Vagina (tissue), 2 donors: Measurements from ENCODE around the gene SLC38A6. TPM values are rescaled to one million over a fixed set of nuclear protein-coding genes. Genes with fewer than 3 reads are reported as not detected.
"Not testable (repeated sequence)": the region's sequence is repeated elsewhere in the genome, so short reads cannot be mapped to it uniquely, and the experiment has no call there.

Experiments
- DNase-seq, 2 donors: peaks; one replicate each; pipeline ENCODE4 v3.0.0-alpha.2; 2017; ENCODE audit errors: extremely low spot score in 2 of 2
- H3K27ac ChIP-seq: fragments of 200-600 bp; sonication (generic); one replicate; pipeline ENCODE4 v1.5.1; 2019
- H3K27me3 ChIP-seq: fragments of 200-600 bp; sonication (generic); one replicate; pipeline ENCODE4 v1.5.1; 2019
- H3K36me3 ChIP-seq, 2 donors: fragments of 200-600 bp; sonication (generic); one replicate each; pipeline ENCODE4 v1.5.1; 2017 to 2019
- H3K4me1 ChIP-seq: fragments of 200-600 bp; sonication (generic); one replicate; pipeline ENCODE4 v1.5.1; 2019
- H3K4me3 ChIP-seq, 2 donors: fragments of 200-600 bp; sonication (generic); 1 replicate in 1 of 2; 2 replicates in 1 of 2; pipeline ENCODE4 v1.5.1; 2016 to 2019
- H3K9me3 ChIP-seq: fragments of 200-600 bp; sonication (generic); one replicate; pipeline ENCODE4 v1.5.1; 2019
- CTCF ChIP-seq, 3 experiments: fragments of 450-650 bp in 2 of 3; fragments of 200-600 bp in 1 of 3; sonication (generic) in 1 of 3; IDR thresholded peaks; one replicate each; pipeline ENCODE4 v1.5.1; 2017 to 2019; ENCODE audit warnings: antibody characterized with exemption in 3 of 3, mild to moderate bottlenecking in 2 of 3, moderate library complexity in 2 of 3
- POLR2A ChIP-seq, 2 donors: fragments of 450-650 bp; IDR thresholded peaks; one replicate each; pipeline ENCODE4 v1.6.1; 2017; ENCODE audit warnings: antibody characterized with exemption in 2 of 2, mild to moderate bottlenecking in 2 of 2, moderate library complexity in 2 of 2
- POLR2AphosphoS5 ChIP-seq, 2 donors: sonication (generic); formaldehyde crosslinking; IDR thresholded peaks; one replicate each; pipeline ENCODE4 v1.9.0; 2017; ENCODE audit warnings: antibody characterized with exemption in 2 of 2, mild to moderate bottlenecking in 2 of 2, low read depth in 1 of 2; ENCODE audit not compliant: insufficient read depth in 1 of 2
- intact Hi-C: fragments of 100-400 bp; cut with DNase I; formaldehyde crosslinking; loops from one replicate; pipeline ENCODE4 v1.15.1; 2023
- total RNA-seq: library from RNA; depleted of rRNA; stranded (reverse); fragments of >200 nt; gene quantifications from one replicate; pipeline ENCODE4 v1.2.3, GENCODE V29; 2016

The SLC38A6 gene
- total RNA-seq, 1 donor from 2014 or later = 17.2 TPM

DNA sequence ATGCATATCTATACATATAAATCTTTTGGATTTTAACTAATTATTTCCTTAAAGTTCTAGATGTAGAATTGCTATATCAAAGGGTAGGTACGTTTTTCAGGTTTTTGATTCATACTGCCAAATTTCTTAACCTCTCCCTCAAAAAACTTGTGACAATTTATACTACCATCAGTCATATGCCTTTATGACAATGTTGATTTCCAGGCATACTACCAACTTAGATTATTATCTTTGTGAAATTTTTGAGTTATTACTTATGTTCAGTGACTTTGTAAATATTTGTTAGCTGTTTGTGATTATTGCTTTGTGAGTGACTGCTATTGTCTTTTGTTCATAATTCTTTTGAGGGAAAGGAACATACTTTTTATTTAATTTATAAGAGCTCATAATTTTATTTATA, 107.0 kb downstream of the SLC38A6 start:
- no peak overlapping the region for H3K27ac ChIP-seq
- DNase-seq = no peak
- no peaks in the 10 kb centered on the region for H3K27me3 ChIP-seq
- no peaks in the 10 kb centered on the region for H3K4me1 ChIP-seq
- H3K9me3 ChIP-seq = no peaks in the 10 kb centered on the region
- H3K36me3 ChIP-seq = no peaks in the 10 kb centered on the region
- intact Hi-C loops = no loop called here
- H3K4me3 ChIP-seq = no peak overlapping the region
- TF ChIP-seq CTCF (IDR thresholded peaks at IDR 0.05) (no peak), POLR2AphosphoS5 (IDR thresholded peaks at IDR 0.05; ENCODE audit: insufficient read depth in 1 of 2, low read depth in 1 of 2) (no peak), POLR2A (IDR thresholded peaks at IDR 0.05) (no peak)

DNA sequence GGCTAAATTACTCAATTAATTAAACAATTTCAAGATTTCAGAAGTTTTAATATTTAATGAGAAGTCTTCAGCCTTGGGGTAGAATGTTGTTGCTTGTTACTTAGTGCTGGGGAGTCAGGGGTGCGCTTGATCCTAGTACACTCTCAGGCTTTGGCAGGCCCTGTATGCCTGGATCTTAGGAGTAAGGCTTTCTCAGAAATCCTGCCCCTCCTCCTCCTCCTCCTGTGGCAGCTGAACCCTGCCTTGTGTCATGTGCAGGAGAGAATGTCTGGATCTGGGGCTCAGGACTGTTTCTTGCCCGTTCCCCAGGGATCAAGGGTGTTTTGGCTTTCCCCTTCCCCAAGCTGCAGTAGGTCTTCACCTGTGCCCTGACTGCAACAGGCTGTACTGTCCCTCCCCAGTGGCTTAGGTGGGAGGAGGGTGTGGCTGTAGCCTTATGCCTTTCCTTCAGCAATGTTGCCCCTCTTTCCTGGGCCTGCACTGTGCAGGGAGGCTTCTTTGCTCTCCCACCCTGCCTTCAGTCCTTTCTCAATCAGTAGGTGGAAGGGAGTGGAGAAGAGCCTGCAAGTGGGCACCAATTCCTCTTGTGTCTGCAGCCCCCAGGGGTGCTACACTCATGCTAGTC, 108.2 kb downstream of the SLC38A6 start:
- no peaks in the 10 kb centered on the region for H3K4me1 ChIP-seq
- intact Hi-C loops = no loop called here
- no peak overlapping the region for H3K4me3 ChIP-seq
- no peak for TF ChIP-seq POLR2A (IDR thresholded peaks at IDR 0.05)
- no peak for TF ChIP-seq CTCF (IDR thresholded peaks at IDR 0.05)
- TF ChIP-seq POLR2AphosphoS5 (IDR thresholded peaks at IDR 0.05; ENCODE audit: insufficient read depth in 1 of 2, low read depth in 1 of 2) = no peak
- H3K27ac ChIP-seq = no peak overlapping the region
- peak in 1 of 2 donors; percentile 77 for DNase-seq
- no peaks in the 10 kb centered on the region for H3K9me3 ChIP-seq
- H3K36me3 ChIP-seq = no peaks in the 10 kb centered on the region
- no peaks in the 10 kb centered on the region for H3K27me3 ChIP-seq

DNA sequence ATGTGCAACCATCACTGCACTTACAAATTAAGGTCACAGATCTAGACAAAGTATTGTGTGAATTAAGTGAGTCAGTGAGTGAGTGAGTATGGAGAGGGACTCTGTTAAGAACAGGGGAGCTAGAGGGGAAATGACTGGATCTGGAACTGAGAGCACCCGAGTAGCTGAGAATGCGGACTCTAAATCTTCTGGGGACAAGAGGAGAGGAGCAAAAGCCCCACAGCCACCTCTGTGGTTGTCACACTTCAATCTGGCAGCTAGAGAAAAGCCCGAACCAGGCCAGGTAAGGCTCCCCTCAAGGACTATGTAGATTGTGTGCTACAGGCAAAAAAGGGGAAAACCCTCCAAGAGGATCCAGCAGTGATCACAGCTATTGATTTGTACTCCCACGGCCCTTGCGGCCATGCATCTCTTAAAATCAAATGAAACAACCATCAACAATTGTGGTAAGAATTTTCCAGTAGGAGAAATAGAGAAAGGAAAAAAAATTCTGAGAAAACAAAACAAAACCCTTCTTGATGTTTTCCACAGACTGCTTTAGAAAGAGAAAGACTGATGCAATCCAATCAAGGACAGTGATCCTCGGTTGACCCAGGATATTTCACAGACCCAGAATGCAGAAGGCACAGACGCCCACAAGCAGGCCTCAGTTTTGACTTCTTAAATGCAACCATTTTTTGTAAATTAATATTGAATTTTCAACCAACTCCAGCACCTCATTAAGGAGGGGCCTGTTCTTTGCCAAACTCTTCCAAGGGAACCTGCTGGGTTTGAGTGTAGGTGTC, 109.6 kb downstream of the SLC38A6 start:
- H3K27ac ChIP-seq = no peak overlapping the region
- peak in 1 of 2 donors; percentile 44 for DNase-seq
- no peak overlapping the region for H3K4me3 ChIP-seq
- H3K9me3 ChIP-seq = no peaks in the 10 kb centered on the region
- intact Hi-C loops = no loop called here
- H3K4me1 ChIP-seq = no peaks in the 10 kb centered on the region
- H3K36me3 ChIP-seq = no peaks in the 10 kb centered on the region
- no peaks in the 10 kb centered on the region for H3K27me3 ChIP-seq
- TF ChIP-seq CTCF (IDR thresholded peaks at IDR 0.05) = no peak
- TF ChIP-seq POLR2AphosphoS5 (IDR thresholded peaks at IDR 0.05; ENCODE audit: insufficient read depth in 1 of 2, low read depth in 1 of 2) = no peak
- TF ChIP-seq POLR2A (IDR thresholded peaks at IDR 0.05) = no peak

DNA sequence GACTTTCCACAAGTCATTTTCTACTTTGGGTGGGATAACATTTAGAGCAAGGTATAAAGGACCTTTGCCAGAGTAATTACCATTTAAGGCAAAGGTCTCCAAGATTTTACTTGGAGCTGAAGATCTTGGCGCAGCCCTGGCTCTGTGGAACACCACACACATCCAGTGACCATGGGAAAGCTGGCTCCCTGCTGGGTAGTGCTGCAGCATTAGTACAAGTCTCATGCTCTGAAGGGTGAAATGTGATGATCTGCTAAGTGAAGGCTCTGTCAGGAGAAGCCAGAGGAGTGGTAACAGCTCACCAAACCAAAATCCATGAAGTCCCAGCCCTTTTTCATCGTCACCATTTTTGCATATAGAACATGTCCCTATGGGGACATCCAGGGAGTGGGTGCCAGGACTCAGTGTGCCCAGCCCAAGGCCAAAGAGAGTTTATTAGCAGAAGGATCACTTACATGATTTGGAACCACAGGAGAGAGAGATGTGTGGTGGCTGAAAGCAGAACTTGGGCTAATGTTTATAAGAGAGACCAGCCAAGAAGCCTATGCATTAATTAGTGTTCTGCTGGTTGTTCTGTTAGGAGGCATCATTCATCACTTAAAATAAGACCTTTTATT, 110.7 kb downstream of the SLC38A6 start:
- no peak overlapping the region for H3K4me3 ChIP-seq
- TF ChIP-seq POLR2A (IDR thresholded peaks at IDR 0.05) = no peak
- H3K27ac ChIP-seq = no peak overlapping the region
- no peak for DNase-seq
- H3K27me3 ChIP-seq = no peaks in the 10 kb centered on the region
- no peaks in the 10 kb centered on the region for H3K9me3 ChIP-seq
- no peaks in the 10 kb centered on the region for H3K36me3 ChIP-seq
- H3K4me1 ChIP-seq = no peaks in the 10 kb centered on the region
- intact Hi-C loops = no loop called here

- intact Hi-C loops, DNase-seq, H3K27me3 ChIP-seq, H3K36me3 ChIP-seq, H3K4me3 ChIP-seq, H3K27ac ChIP-seq, H3K9me3 ChIP-seq: not testable (repeated sequence)
- H3K4me1 ChIP-seq = peaks cover 17% of the 10 kb centered on the region
These were observed 117.1 kb downstream of the SLC38A6 start for GRCh38 chr14:61098096-61098495.

DNA sequence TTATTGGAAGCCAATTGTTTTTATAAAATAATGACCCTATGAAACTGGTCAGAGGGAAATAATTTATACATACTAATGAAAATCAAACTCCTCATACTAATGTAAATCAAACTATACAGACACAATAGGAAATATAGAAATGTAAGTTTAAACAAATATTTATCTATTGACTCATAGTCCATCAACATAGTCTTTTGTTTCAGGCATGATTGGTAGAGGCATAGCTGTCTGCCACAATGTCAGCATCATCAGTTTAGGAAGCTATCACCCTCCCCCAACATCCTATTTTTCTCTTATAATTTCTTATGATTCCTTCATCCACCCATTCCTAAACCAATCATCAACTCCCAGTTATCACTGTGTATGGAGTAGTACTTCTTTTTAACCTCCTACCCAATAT, 117.7 kb downstream of the SLC38A6 start:
- intact Hi-C loops = no loop called here
- Histone ChIP-seq H3K36me3 (no peaks in the 10 kb centered on the region), H3K9me3 (no peaks in the 10 kb centered on the region), H3K27me3 (no peaks in the 10 kb centered on the region), H3K4me3 (no peak overlapping the region), H3K27ac (no peak overlapping the region), H3K4me1 (peaks cover 23% of the 10 kb centered on the region)
- DNase-seq = no peak
- no peak for TF ChIP-seq POLR2A (IDR thresholded peaks at IDR 0.05)
- no peak for TF ChIP-seq POLR2AphosphoS5 (IDR thresholded peaks at IDR 0.05; ENCODE audit: insufficient read depth in 1 of 2, low read depth in 1 of 2)
- TF ChIP-seq CTCF (IDR thresholded peaks at IDR 0.05) = no peak
